Measurements from ENCODE around the gene USP6NL.

DNA sequence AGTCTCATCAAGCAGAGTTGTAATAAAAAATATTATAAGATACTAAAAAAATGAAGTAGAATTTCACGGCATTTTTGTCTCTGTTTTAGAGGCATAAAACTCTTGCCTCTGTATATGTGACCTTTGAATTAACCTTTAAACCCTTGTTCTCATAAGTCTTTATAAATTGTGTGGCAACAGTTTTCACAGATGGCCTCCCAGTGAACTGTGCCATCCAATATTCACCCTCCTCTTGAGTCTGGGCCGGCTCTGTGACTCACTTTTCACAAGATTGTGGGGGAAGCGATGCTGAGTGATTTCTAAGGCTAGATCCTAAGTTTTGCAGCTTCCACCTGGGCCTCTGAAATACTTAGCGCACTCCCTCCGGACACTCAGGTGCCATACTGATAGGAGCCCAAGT is 4.6 kb upstream of the USP6NL start:
- TF ChIP-seq EZH2 (IDR thresholded peaks at IDR 0.05) (no peak), YY1 (IDR thresholded peaks at IDR 0.05; ENCODE audit: extremely low read depth, insufficient replicate concordance, low read depth, low read length) (no peak), POLR2AphosphoS5 (IDR thresholded peaks at IDR 0.05; ENCODE audit: low read depth, low read length) (no peak), POLR2A (IDR thresholded peaks at IDR 0.05; ENCODE audit: borderline replicate concordance, extremely low read depth, insufficient read depth, insufficient read length) (no peak), SRF (IDR thresholded peaks at IDR 0.05; ENCODE audit: low read depth) (no peak), CEBPB (IDR thresholded peaks at IDR 0.05; ENCODE audit: low read depth) (no peak), SIN3A (IDR thresholded peaks at IDR 0.05; ENCODE audit: low read depth) (no peak), JUND (IDR thresholded peaks at IDR 0.05) (no peak)
- TF ChIP-seq, protein P1, sequence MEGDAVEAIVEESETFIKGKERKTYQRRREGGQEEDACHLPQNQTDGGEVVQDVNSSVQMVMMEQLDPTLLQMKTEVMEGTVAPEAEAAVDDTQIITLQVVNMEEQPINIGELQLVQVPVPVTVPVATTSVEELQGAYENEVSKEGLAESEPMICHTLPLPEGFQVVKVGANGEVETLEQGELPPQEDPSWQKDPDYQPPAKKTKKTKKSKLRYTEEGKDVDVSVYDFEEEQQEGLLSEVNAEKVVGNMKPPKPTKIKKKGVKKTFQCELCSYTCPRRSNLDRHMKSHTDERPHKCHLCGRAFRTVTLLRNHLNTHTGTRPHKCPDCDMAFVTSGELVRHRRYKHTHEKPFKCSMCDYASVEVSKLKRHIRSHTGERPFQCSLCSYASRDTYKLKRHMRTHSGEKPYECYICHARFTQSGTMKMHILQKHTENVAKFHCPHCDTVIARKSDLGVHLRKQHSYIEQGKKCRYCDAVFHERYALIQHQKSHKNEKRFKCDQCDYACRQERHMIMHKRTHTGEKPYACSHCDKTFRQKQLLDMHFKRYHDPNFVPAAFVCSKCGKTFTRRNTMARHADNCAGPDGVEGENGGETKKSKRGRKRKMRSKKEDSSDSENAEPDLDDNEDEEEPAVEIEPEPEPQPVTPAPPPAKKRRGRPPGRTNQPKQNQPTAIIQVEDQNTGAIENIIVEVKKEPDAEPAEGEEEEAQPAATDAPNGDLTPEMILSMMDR (IDR thresholded peaks at IDR 0.05 in 2 of 3, conservative IDR thresholded peaks at IDR 0.05 in 1 of 3; ENCODE audit: borderline replicate concordance in 1 of 3, insufficient read depth in 1 of 3, low read depth in 2 of 3, low read length in 2 of 3) = no peak
- TF ChIP-seq, protein P2, sequence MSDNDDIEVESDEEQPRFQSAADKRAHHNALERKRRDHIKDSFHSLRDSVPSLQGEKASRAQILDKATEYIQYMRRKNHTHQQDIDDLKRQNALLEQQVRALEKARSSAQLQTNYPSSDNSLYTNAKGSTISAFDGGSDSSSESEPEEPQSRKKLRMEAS (IDR thresholded peaks at IDR 0.05) = no peak
- TF ChIP-seq, protein P3, sequence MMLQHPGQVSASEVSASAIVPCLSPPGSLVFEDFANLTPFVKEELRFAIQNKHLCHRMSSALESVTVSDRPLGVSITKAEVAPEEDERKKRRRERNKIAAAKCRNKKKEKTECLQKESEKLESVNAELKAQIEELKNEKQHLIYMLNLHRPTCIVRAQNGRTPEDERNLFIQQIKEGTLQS (IDR thresholded peaks at IDR 0.05) = no peak
